ENCODE data around the gene NTNG1.
A peak's percentile ranks its signal among the peaks of the same experiment; 100 is the strongest.

Gene NTNG1

GRCh38 chr1:107194380-107194779, 53.5 kb downstream of the NTNG1 start:
- no peak for DNase-seq
- TF ChIP-seq CTCF (IDR thresholded peaks at IDR 0.05; ENCODE audit: low read depth, low read length) = no peak
- H3K4me3 ChIP-seq (ENCODE audit: low read depth, low read length) = no peak overlapping the region
- H3K27me3 ChIP-seq = no peaks in the 10 kb centered on the region
- H3K9me3 ChIP-seq = no peaks in the 10 kb centered on the region
- peaks cover 7% of the 10 kb centered on the region for H3K4me1 ChIP-seq
- H3K36me3 ChIP-seq = no peaks in the 10 kb centered on the region

GRCh38 chr1:107195476-107195875, 54.6 kb downstream of the NTNG1 start:
- H3K27me3 ChIP-seq = no peaks in the 10 kb centered on the region
- peaks cover 7% of the 10 kb centered on the region for H3K4me1 ChIP-seq
- no peaks in the 10 kb centered on the region for H3K9me3 ChIP-seq
- TF ChIP-seq CTCF (IDR thresholded peaks at IDR 0.05; ENCODE audit: low read depth, low read length) = no peak
- no peaks in the 10 kb centered on the region; the same call in 1 of the 2 replicates for H3K36me3 ChIP-seq
- H3K4me3 ChIP-seq (ENCODE audit: low read depth, low read length) = no peak overlapping the region
- no peak for DNase-seq

- Histone ChIP-seq H3K4me3 (ENCODE audit: low read depth, low read length) (no peak overlapping the region), H3K9me3 (no peaks in the 10 kb centered on the region), H3K4me1 (peaks cover 7% of the 10 kb centered on the region), H3K27me3 (no peaks in the 10 kb centered on the region), H3K36me3 (no peaks in the 10 kb centered on the region; the same call in 1 of the 2 replicates)
- peak; percentile 50 for DNase-seq
- TF ChIP-seq CTCF (IDR thresholded peaks at IDR 0.05; ENCODE audit: low read depth, low read length) = peak; percentile 71
Measured at GRCh38 chr1:107196973-107197562, 56.2 kb downstream of the NTNG1 start.

- no peak for DNase-seq
- no peaks in the 10 kb centered on the region for H3K27me3 ChIP-seq
- no peaks in the 10 kb centered on the region for H3K9me3 ChIP-seq
- 0 out of 2 replicates have a peak overlapping the region, but pooled peaks have one; percentile 1 for H3K4me3 ChIP-seq (ENCODE audit: low read depth, low read length)
- H3K4me1 ChIP-seq = peaks cover 7% of the 10 kb centered on the region
- no peaks in the 10 kb centered on the region; the same call in 1 of the 2 replicates for H3K36me3 ChIP-seq
- TF ChIP-seq CTCF (IDR thresholded peaks at IDR 0.05; ENCODE audit: low read depth, low read length) = no peak
Measured at GRCh38 chr1:107198561-107198960, 57.7 kb downstream of the NTNG1 start.

GRCh38 chr1:107200631-107201030, 59.8 kb downstream of the NTNG1 start:
- Histone ChIP-seq H3K9me3 (no peaks in the 10 kb centered on the region), H3K27me3 (no peaks in the 10 kb centered on the region), H3K4me3 (ENCODE audit: low read depth, low read length) (no peak overlapping the region), H3K36me3 (no peaks in the 10 kb centered on the region; the same call in 1 of the 2 replicates), H3K4me1 (peaks cover 7% of the 10 kb centered on the region)
- no peak for DNase-seq
- TF ChIP-seq CTCF (IDR thresholded peaks at IDR 0.05; ENCODE audit: low read depth, low read length) = no peak

GRCh38 chr1:107202007-107202406, 61.2 kb downstream of the NTNG1 start:
- Histone ChIP-seq H3K27me3 (no peaks in the 10 kb centered on the region), H3K36me3 (no peaks in the 10 kb centered on the region; the same call in 1 of the 2 replicates), H3K9me3 (no peaks in the 10 kb centered on the region), H3K4me3 (ENCODE audit: low read depth, low read length) (no peak overlapping the region), H3K4me1 (peaks cover 7% of the 10 kb centered on the region)
- TF ChIP-seq CTCF (IDR thresholded peaks at IDR 0.05; ENCODE audit: low read depth, low read length) = no peak
- DNase-seq = no peak
